Inferior parietal cortex (tissue), 1 donor: Measurements from ENCODE around the gene NDUFB4.
"Not testable (repeated sequence)": the region's sequence is repeated elsewhere in the genome, so short reads cannot be mapped to it uniquely, and the experiment has no call there.

Experiments
- DNase-seq: peaks from one replicate; pipeline ENCODE4 v3.0.0-alpha.2; 2016; ENCODE audit errors: extremely low spot score

Gene NDUFB4

DNA sequence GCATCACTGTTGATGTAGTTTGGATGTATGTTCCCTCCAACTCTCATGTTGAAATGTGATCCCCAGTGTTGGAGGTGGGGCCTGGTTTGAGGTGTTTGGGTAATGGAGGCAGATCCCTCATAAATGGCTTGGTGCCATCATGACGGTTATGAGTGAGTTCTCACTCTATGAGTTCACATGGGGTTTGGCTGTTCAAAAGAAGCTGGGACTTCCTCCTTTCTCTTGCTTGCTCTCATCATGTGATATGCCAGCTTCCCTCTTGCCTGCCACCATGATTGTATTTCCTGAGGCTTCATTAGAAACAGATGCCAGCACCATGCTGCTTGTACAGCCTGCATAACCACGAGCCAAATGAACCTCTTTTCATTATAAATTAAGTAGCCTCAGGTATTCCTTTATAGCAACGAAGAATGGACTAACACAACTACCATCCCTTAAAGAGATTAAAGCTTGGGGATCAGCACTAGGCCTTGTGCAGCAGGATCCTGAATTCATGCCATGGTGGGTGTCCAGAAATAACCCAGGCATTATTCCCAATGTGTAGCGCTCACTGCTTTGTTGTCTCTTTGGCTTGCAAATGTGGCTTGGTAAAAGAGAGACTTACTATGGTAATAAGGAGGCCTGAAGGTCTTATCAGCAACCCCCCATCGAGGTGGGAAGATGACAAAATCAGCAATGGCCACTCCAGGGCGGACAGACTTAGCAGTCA is 41.9 kb downstream of the NDUFB4 start:
- no peak for DNase-seq

GRCh38 chr3:120638820-120639219 is 42.7 kb downstream of the NDUFB4 start:
- DNase-seq = not testable (repeated sequence)

DNA sequence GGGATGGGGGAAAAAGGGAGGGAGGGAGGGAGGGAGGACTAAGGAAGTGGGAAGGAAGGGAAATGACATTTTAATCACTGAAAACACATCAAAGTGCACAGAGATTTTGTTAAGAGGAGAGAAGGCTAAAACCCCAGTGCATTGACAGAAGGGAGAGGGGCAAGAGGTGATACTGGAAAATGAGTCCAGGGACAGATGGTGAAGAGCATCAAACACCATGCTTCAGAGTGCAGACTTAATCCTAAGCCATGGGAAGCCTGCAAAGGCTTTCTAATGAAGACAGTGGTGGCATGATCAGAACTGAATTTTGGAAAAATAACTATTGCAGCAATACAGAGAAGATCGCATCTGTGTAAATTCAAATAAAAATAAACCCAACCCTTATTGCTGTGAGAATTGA is 44.1 kb downstream of the NDUFB4 start:
- no peak for DNase-seq

- DNase-seq = no peak
Measured at GRCh38 chr3:120641696-120642246, 45.6 kb downstream of the NDUFB4 start.

DNA sequence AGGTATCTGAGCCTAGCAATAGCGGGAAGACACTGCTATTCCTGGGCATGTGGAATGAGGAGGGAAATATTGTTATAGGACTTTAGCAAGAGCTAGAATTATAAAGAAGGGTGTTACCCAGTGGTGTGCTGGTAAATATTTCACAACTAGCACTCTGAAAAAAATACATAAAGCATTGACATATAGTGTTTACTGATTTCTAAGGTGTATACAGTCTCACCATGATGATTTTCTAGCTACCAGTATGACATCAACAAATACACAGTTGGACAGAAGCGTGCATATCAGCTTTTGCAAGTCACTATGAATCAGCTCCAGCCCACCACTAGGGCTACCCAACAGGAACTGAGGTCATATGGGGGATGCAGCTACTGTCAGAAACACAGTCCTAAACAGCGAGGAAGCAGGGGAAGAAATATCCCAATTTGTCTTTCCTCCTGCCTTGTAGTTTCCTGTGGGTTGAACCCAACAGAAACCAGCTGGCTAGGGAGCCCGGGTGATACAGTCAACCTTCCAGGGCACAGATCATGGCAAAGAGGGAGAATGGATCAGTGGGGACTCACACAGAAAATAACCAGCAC is 46.3 kb downstream of the NDUFB4 start:
- DNase-seq = no peak

- DNase-seq = peak; percentile 45
Measured at GRCh38 chr3:120645083-120645845, 49.1 kb downstream of the NDUFB4 start.

- DNase-seq = peak; percentile 68
Measured at GRCh38 chr3:120646771-120647432, 50.8 kb downstream of the NDUFB4 start.

DNA sequence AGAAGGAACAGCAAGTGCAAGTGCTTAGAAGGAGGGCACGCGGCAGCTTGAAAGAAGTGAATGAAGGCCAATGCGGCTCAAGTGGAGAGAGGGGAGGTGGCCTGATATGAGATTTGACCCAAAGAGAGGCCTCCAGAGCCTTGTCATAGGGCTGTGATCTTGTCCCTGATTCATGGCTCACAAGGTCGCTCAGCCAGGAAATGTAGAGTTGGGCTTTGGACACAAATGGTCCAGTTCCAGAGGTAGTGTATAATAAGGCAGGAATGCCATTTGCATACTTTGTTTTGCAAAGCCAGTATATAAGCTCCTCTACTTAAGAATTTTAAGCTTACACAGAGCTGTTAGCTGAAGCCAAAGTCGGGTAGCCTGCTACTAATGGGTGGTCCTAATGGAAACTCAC is 52.2 kb downstream of the NDUFB4 start:
- no peak for DNase-seq

DNA sequence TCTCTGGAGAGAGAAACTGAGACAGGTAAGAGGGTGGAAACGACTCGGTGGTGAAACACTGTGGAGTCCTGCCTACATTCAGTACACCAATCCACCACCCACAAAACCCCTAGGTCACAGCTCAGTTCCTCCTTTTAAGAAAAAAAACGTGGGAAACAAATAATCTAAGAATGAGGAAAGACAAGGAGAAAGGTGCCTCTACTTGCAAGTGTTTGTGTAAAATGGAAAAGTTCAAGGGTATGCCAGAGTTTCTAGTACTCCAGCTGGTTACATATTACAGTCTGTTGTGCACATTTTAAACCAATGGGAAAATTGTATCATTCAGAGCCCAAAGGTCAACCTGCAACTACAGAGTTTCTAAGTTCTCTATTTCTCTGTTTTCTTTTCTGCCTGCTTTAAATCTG is 53.7 kb downstream of the NDUFB4 start:
- no peak for DNase-seq

DNA sequence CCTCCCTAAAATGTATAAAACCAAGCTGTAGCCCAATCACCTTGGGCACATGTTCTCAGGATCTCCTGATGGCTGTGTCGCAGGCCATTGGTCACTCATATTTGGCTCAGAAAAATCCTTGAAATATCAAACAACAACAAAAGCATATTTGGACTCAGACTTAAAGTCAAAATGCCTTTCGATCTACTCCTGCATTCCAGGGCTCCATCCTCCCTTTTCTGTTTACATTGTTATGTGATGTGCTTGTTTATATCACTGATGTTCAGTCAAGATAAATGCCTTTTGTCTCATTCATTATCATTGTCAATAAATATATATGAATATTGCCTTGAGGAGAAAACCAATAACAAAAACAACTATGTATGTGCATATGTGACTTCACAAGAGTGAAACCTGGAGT is 54.2 kb downstream of the NDUFB4 start:
- DNase-seq = no peak
